H1 (cell line): ENCODE results near the gene ARHGAP5. TPM values are rescaled to one million over a fixed set of nuclear protein-coding genes. Genes with fewer than 3 reads are reported as not detected.

Experiments used
- CTCF ChIA-PET: fragments of 300-600 bp; sonication (Branson Sonifier 250); formaldehyde crosslinking; loops from one replicate; lab custom pipeline; 2021; ENCODE audit not compliant: partially characterized antibody; lab: Charles Lee
- POLR2A ChIA-PET: fragments of 300-600 bp; sonication (Branson Sonifier 250); formaldehyde crosslinking; loops from one replicate; lab custom pipeline; 2021; ENCODE audit warnings: inconsistent platforms; ENCODE audit not compliant: partially characterized antibody; lab: Charles Lee
- DNase-seq, 2 experiments: peaks; one replicate each; pipeline versions ENCODE4 v3.0.0 to v3.0.0-alpha.2; 2010 to 2022; ENCODE audit warnings: low spot score in 2 of 2, low read depth in 1 of 2, mixed read lengths in 1 of 2
- FAIRE-seq: peaks from 2 replicates; lab custom pipeline; 2011; peaks lifted over from hg19 to GRCh38; lab: Jason Lieb, UNC
- H2AFZ ChIP-seq: 2 replicates; pipeline ENCODE4 v1.8.1; 2012; ENCODE audit warnings: low read length, inconsistent platforms
- H2AK5ac ChIP-seq: 2 replicates; pipeline ENCODE4 v1.6.1; 2013; ENCODE audit warnings: low read depth, low read length
- H2BK120ac ChIP-seq: replicated peaks from 2 replicates; pipeline ENCODE3; 2013; ENCODE audit warnings: low read depth, low read length, inconsistent platforms
- H2BK12ac ChIP-seq: 2 replicates; pipeline ENCODE4 v1.6.1; 2013; ENCODE audit warnings: low read depth, low read length
- H2BK15ac ChIP-seq: 2 replicates; pipeline ENCODE4 v1.6.1; 2013; ENCODE audit warnings: low read length
- H2BK20ac ChIP-seq: 2 replicates; pipeline ENCODE4 v1.6.1; 2013; ENCODE audit warnings: low read length
- H2BK5ac ChIP-seq: 2 replicates; pipeline ENCODE4 v1.6.1; 2013; ENCODE audit warnings: low read depth, low read length
- H3K14ac ChIP-seq: 2 replicates; pipeline ENCODE4 v1.6.1; 2013; ENCODE audit warnings: inconsistent platforms; ENCODE audit not compliant: insufficient read length
- H3K18ac ChIP-seq: 2 replicates; pipeline ENCODE4 v1.6.1; 2013; ENCODE audit warnings: low read length; ENCODE audit errors: extremely low read depth
- H3K23ac ChIP-seq: 2 replicates; pipeline ENCODE4 v1.6.1; 2013; ENCODE audit warnings: inconsistent platforms; ENCODE audit not compliant: insufficient read length
- H3K23me2 ChIP-seq: 2 replicates; pipeline ENCODE4 v1.6.1; 2013; ENCODE audit warnings: low read depth, low read length
- H3K27ac ChIP-seq: 2 replicates; pipeline ENCODE4 v1.6.1; 2011; ENCODE audit warnings: low read depth, low read length, inconsistent platforms
- H3K27me3 ChIP-seq, 4 experiments: replicated peaks in 1 of 4; 1 replicate in 1 of 4; 2 replicates in 3 of 4; pipeline versions ENCODE4 v1.6.1 to v1.8.1; 2011 to 2013; ENCODE audit warnings: low read length in 3 of 4, mild to moderate bottlenecking in 3 of 4, inconsistent platforms in 2 of 4, mixed read lengths in 2 of 4, moderate library complexity in 1 of 4; ENCODE audit not compliant: control insufficient read depth in 3 of 4, insufficient read depth in 3 of 4; ENCODE audit errors: extremely low read depth in 1 of 4
- H3K36me3 ChIP-seq, 4 experiments: 2 replicates each; pipeline versions ENCODE4 v1.6.1 to v1.8.1; 2011 to 2013; ENCODE audit warnings: mild to moderate bottlenecking in 4 of 4, low read length in 3 of 4, moderate library complexity in 2 of 4, control low read depth in 1 of 4, inconsistent platforms in 1 of 4; ENCODE audit not compliant: insufficient read depth in 4 of 4, control insufficient read depth in 2 of 4
- H3K4ac ChIP-seq: replicated peaks from 2 replicates; pipeline ENCODE3; 2013; ENCODE audit warnings: low read length, low read depth, mixed read lengths, inconsistent platforms; ENCODE audit not compliant: insufficient read length
- H3K4me1 ChIP-seq, 4 experiments: replicated peaks in 1 of 4; 1 replicate in 1 of 4; 2 replicates in 3 of 4; pipeline versions ENCODE4 v1.6.1 to v1.8.1; 2011 to 2013; ENCODE audit warnings: low read length in 3 of 4, inconsistent platforms in 2 of 4, mixed read lengths in 1 of 4; ENCODE audit not compliant: insufficient read depth in 4 of 4, control insufficient read depth in 3 of 4
- H3K4me2 ChIP-seq, 2 experiments: 2 replicates each; pipeline versions ENCODE4 v1.6.1 to v1.8.1; 2011 to 2013; ENCODE audit warnings: low read depth in 2 of 2, low read length in 2 of 2, control low read depth in 1 of 2, inconsistent platforms in 1 of 2, mild to moderate bottlenecking in 1 of 2; ENCODE audit not compliant: insufficient read depth in 1 of 2
- H3K4me3 ChIP-seq, 4 experiments: fragments of 200-600, 300-600 bp in 1 of 4; sonication (generic), shearing (Covaris generic), sonication (Bioruptor Twin) in 1 of 4; 2 replicates each; pipeline versions ENCODE4 v1.5.1 to v1.8.1; 2011 to 2016; ENCODE audit warnings: low read length in 4 of 4, low read depth in 3 of 4, control low read depth in 2 of 4, inconsistent platforms in 2 of 4, mild to moderate bottlenecking in 2 of 4, mixed read lengths in 1 of 4, moderate library complexity in 1 of 4; ENCODE audit not compliant: insufficient read depth in 2 of 4; ENCODE audit errors: extremely low read depth in 1 of 4
- H3K56ac ChIP-seq: replicated peaks from 2 replicates; pipeline ENCODE3; 2013; ENCODE audit warnings: low read depth, mild to moderate bottlenecking, mixed read lengths, low read length, inconsistent platforms; ENCODE audit not compliant: insufficient read length
- H3K79me1 ChIP-seq: 2 replicates; pipeline ENCODE4 v1.6.1; 2013; ENCODE audit warnings: low read depth, low read length, control low read depth
- H3K79me2 ChIP-seq, 2 experiments: 2 replicates each; pipeline versions ENCODE4 v1.6.1 to v1.8.1; 2012 to 2013; ENCODE audit warnings: low read length in 2 of 2, mild to moderate bottlenecking in 2 of 2, inconsistent platforms in 1 of 2; ENCODE audit not compliant: insufficient read depth in 2 of 2, control insufficient read depth in 1 of 2
- H3K9ac ChIP-seq, 4 experiments: replicated peaks in 1 of 4; 1 replicate in 1 of 4; 2 replicates in 3 of 4; pipeline versions ENCODE4 v1.6.1 to v1.8.1; 2011 to 2013; ENCODE audit warnings: low read depth in 3 of 4, low read length in 3 of 4, control low read depth in 2 of 4, mild to moderate bottlenecking in 2 of 4, moderate library complexity in 2 of 4, inconsistent platforms in 1 of 4; ENCODE audit errors: extremely low read depth in 1 of 4
- H3K9me3 ChIP-seq, 2 experiments: 2 replicates each; pipeline versions ENCODE4 v1.6.1 to v1.8.1; 2012 to 2013; ENCODE audit warnings: mild to moderate bottlenecking in 2 of 2, moderate library complexity in 2 of 2, control low read depth in 1 of 2, inconsistent platforms in 1 of 2, low read depth in 1 of 2, low read length in 1 of 2, mixed read lengths in 1 of 2; ENCODE audit not compliant: insufficient read depth in 2 of 2
- H4K20me1 ChIP-seq, 2 experiments: replicated peaks in 1 of 2; 2 replicates each; pipeline versions ENCODE3 to v1.8.1; 2011 to 2013; ENCODE audit warnings: inconsistent platforms in 2 of 2, low read length in 2 of 2, mild to moderate bottlenecking in 1 of 2; ENCODE audit not compliant: insufficient read depth in 2 of 2, control insufficient read depth in 1 of 2
- H4K5ac ChIP-seq: 2 replicates; pipeline ENCODE4 v1.6.1; 2013; ENCODE audit warnings: low read length, low read depth, mixed read lengths, inconsistent platforms; ENCODE audit not compliant: insufficient read length
- H4K8ac ChIP-seq: 2 replicates; pipeline ENCODE4 v1.8.0; 2013; ENCODE audit warnings: mild to moderate bottlenecking, moderate library complexity, low read length, inconsistent platforms; ENCODE audit not compliant: insufficient read depth; ENCODE audit errors: extremely low read depth
- H4K91ac ChIP-seq: replicated peaks from 2 replicates; pipeline ENCODE3; 2013; ENCODE audit warnings: low read length, mixed read lengths, inconsistent platforms; ENCODE audit not compliant: insufficient read length
- BACH1 ChIP-seq: IDR thresholded peaks from 2 replicates; pipeline ENCODE4 v1.6.1; 2012; ENCODE audit warnings: low read length, improper control_type of control experiment
- CBX5 ChIP-seq: fragments of 300-800, 300-1000 bp; sonication (generic); IDR thresholded peaks from 2 replicates; pipeline ENCODE4 v1.7.1; 2016; ENCODE audit warnings: antibody characterized with exemption, low read length, low read depth
- CHD1 ChIP-seq: IDR thresholded peaks from 2 replicates; pipeline ENCODE4 v1.6.1; 2012; ENCODE audit warnings: low read depth, low read length, improper control_type of control experiment
- CTBP2 ChIP-seq: IDR thresholded peaks from 2 replicates; pipeline ENCODE4 v1.7.0; 2011; ENCODE audit warnings: borderline replicate concordance, mild to moderate bottlenecking, moderate library complexity, mixed read lengths, low read length; ENCODE audit not compliant: insufficient read depth, insufficient read length
- HDAC2 ChIP-seq, 2 experiments: fragments of 300-600 bp in 1 of 2; sonication (generic) in 1 of 2; IDR thresholded peaks; 2 replicates each; pipeline ENCODE4 v1.6.1; 2011 to 2012; ENCODE audit warnings: low read depth in 2 of 2, low read length in 2 of 2, mild to moderate bottlenecking in 2 of 2, moderate library complexity in 2 of 2, borderline replicate concordance in 1 of 2, inconsistent platforms in 1 of 2
- JUN ChIP-seq: IDR thresholded peaks from 2 replicates; pipeline ENCODE4 v1.6.1; 2011; ENCODE audit warnings: low read depth, mild to moderate bottlenecking, improper control_type of control experiment, low read length
- KDM5A ChIP-seq: fragments of 200-600 bp; IDR thresholded peaks from 2 replicates; pipeline ENCODE4 v1.7.1; 2012; ENCODE audit warnings: mild to moderate bottlenecking, low read length, inconsistent platforms, mixed read lengths
- SAP30 ChIP-seq: fragments of 300-600 bp; sonication (generic); IDR thresholded peaks from 2 replicates; pipeline ENCODE4 v1.7.1; 2012; ENCODE audit warnings: low read length, moderate library complexity, mild to moderate bottlenecking, inconsistent platforms; ENCODE audit not compliant: insufficient read depth, insufficient replicate concordance
- TEAD4 ChIP-seq: IDR thresholded peaks from 2 replicates; pipeline ENCODE4 v1.6.1; 2012; ENCODE audit warnings: low read depth, low read length, inconsistent platforms, mixed read lengths
- WGBS, 2 experiments: shearing (Covaris generic) in 1 of 2; methylation state at CpG; one replicate each; pipeline versions ENCODE4 v1.1.6 to v1.1.7; 2013 to 2015; ENCODE audit warnings: low lambda C conversion rate in 2 of 2, mixed read lengths in 2 of 2, inconsistent platforms in 1 of 2, low coverage in 1 of 2, missing lambda C conversion rate in 1 of 2; ENCODE audit not compliant: insufficient replicate concordance in 2 of 2, insufficient coverage in 1 of 2, insufficient read length in 1 of 2; ENCODE audit errors: extremely low coverage in 1 of 2, missing lambda C conversion rate in 1 of 2; 5-methylcytosine and 5-hydroxymethylcytosine counted together
- polyA plus RNA-seq, 7 experiments: library from polyadenylated mRNA; depleted of rRNA in 3 of 7; stranded (reverse) in 5 of 7; unstranded in 2 of 7; fragments of >200 nt in 5 of 7; fragments of 200-250 nt in 2 of 7; gene quantifications; 1 replicate in 5 of 7; 2 replicates in 1 of 7; 4 replicates in 1 of 7; pipeline versions ENCODE4 v1.2.1 to v1.2.3, GENCODE V29; 2011 to 2013; ENCODE audit warnings: missing spikeins in 2 of 7, mixed read lengths in 2 of 7
- total RNA-seq: library from RNA; stranded (reverse); fragmentation: NEBNext Ultra II Directional; extraction: Animal tissue kit (Norgen Biotek cat#: 25700); gene quantifications from 2 replicates; pipeline ENCODE4 v1.2.1, GENCODE V29; 2021

ARHGAP5 gene
- total and polyA plus RNA-seq, 2 of the 8 experiments (the other 6 are each of a cell fraction or from before 2014, with no cell fraction given) = 7.8 to 77.3 TPM

- 0 out of 4 replicates have a peak, but pooled peaks cover 0 to 3% of the 10 kb centered on the region in 2 experiments for H3K9me3 ChIP-seq
- no peaks in the 10 kb centered on the region for H3K4me1 ChIP-seq
- no peaks in the 10 kb centered on the region for H3K79me2 ChIP-seq
- no peak overlapping the region for H2BK20ac ChIP-seq
- H4K5ac ChIP-seq = no peak overlapping the region
- no peak overlapping the region for H3K18ac ChIP-seq
- H3K79me1 ChIP-seq = no peaks in the 10 kb centered on the region
- H2AFZ ChIP-seq = no peak overlapping the region
- no peaks in the 10 kb centered on the region for H3K23me2 ChIP-seq
- no peak overlapping the region for H3K27ac ChIP-seq
- H2BK12ac ChIP-seq = no peak overlapping the region
- no peak overlapping the region for H3K9ac ChIP-seq
- H3K56ac ChIP-seq = no peak overlapping the region
- H2BK5ac ChIP-seq = no peak overlapping the region
- no peak overlapping the region for H2AK5ac ChIP-seq
- no peak overlapping the region for H2BK15ac ChIP-seq
- no peak overlapping the region for H3K14ac ChIP-seq
- no peaks in the 10 kb centered on the region for H4K20me1 ChIP-seq
- no peaks in the 10 kb centered on the region for H3K27me3 ChIP-seq
- H3K23ac ChIP-seq = no peak overlapping the region
- no peak overlapping the region for H4K8ac ChIP-seq
- H3K4ac ChIP-seq = no peak overlapping the region
- no peaks in the 10 kb centered on the region for H3K36me3 ChIP-seq
- ChIA-PET POLR2A (no interaction called here), CTCF (interaction anchor here (0.9 kb wide), 1 partner anchor 257 kb away, joined by 3 read pairs; no protein-coding TSS in a partner anchor)
- H3K4me3 ChIP-seq = no peak overlapping the region
- no peak for DNase-seq
- H4K91ac ChIP-seq = no peak overlapping the region
- FAIRE-seq = no peak
- H3K4me2 ChIP-seq = no peak overlapping the region
- WGBS, 2 experiments = 92% methylated on average over 2 of the region's 2 CpGs; no CpG with 5 or more reads in 1 of the 2 experiments
- no peak overlapping the region for H2BK120ac ChIP-seq
- no peak for TF ChIP-seq TEAD4
- TF ChIP-seq HDAC2 (IDR thresholded peaks at IDR 0.05; ENCODE audit: borderline replicate concordance in 1 of 2, low read depth in 2 of 2, low read length in 2 of 2) = no peak
- TF ChIP-seq JUN = no peak
- TF ChIP-seq SAP30 = no peak
- no peak for TF ChIP-seq KDM5A
- no peak for TF ChIP-seq CTBP2
- TF ChIP-seq CHD1 = no peak
- no peak for TF ChIP-seq CBX5
- TF ChIP-seq BACH1 = no peak
These were observed 106.3 kb downstream of the ARHGAP5 start for GRCh38 chr14:32183151-32184058.
